ENCODE data around the gene MRPL55.
"Not testable (repeated sequence)": the region's sequence is repeated elsewhere in the genome, so short reads cannot be mapped to it uniquely, and the experiment has no call there.

MRPL55 gene

DNA sequence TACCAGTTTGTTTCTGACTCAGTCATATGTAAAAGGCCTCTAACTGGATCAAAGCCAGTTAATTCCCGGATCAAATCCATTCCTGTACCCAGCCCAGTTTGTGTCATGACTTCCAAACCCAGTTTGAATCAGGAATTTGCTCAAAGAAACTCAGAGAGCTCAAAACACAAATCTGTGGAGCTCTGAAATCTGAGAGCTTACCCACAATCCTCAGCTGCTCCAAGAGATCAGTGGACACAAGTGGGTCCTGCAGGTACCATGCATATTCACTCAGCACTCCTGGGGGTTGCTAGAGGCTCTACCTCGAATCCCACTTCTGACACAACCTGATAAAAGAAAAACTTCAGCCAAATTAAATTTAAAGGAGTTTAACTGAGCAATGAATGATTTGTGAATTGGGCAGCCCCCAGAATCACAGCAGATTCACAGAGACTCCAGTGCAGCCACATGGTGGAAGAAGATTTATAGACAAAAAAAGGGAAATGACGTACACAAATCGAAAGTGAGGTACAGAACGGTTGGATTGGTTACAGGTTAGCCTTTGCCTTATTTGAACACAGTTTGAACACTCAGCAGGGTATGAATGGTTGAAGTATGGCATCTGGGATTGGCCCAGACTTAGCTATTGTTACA is 11.9 kb upstream of the MRPL55 start:
- no peak for DNase-seq (ENCODE audit: low read depth)

DNA sequence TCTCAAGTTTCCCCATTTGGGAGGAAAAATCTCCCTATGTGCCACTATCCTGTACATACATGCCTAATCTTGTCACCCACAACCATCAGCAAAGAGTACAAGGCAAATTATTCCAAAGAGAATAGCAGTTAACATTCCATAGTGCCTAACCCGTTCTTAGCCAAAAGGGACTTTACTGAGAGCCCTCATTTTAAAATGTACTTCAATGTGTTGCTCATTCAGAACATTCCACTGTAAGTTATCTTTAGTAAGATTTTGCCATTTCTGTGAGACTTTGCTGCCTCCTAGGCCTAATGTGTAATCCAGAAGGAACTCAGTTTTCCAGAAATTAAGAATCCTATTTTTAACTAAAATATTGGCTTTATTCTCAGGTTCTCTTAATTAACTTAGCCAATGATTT is 11.3 kb upstream of the MRPL55 start:
- DNase-seq (ENCODE audit: low read depth) = no peak

DNA sequence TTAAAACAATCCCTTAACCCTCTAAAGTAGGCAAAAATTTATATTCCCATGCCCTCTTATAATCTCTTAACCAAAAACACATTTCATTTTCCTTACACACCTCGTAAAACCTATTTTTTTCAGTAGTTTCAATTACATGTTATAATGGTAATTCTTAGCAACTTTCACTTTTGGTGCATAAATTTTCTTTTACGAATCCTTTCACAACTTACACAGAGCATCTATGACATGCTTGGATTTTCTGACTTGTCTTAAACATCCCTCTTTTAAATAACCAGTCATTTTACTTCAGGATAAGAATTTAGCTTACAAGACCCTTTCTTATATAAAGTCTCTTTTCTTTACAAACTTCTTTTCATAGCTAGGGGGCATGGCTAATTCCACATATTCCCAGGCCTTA is 8.9 kb upstream of the MRPL55 start:
- DNase-seq (ENCODE audit: low read depth) = no peak

DNA sequence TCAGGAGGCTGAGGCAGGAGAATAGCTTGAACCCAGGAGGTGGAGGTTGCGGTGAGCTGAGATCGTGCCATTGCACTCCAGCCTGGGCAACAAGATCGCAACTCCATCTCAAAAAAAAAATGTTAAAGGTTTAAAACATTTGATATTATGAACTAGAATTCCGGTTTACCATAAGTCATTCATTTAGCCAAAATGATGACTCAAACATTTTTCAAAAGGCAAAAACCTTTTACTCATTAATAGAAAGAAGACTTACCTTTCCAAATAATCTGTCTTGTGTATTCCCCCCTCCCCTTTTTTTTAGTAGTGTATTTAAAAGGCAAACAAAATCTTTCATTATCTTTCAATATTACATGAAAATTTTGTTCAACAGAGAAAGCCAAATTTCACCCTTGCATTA is 8.2 kb upstream of the MRPL55 start:
- no peak for DNase-seq (ENCODE audit: low read depth)

DNA sequence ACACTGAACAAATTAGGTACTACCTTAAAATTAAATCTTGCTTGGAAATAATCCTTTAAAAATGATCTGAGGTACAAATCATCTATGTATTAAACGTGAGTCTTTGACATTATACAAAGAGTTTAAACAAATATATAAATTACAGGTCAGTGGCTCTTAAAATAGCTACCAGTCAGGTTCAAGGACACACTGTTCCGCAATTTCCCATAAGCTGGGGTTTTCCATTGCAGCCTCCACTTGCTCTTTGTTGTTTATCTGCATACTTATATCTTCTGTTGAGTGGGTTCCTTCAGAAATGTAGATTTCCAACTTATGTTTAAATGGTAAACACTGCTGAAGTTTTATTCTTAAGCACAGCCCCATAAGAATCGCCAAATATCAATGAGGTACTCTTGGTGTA is 5.7 kb upstream of the MRPL55 start:
- DNase-seq (ENCODE audit: low read depth) = no peak

DNA sequence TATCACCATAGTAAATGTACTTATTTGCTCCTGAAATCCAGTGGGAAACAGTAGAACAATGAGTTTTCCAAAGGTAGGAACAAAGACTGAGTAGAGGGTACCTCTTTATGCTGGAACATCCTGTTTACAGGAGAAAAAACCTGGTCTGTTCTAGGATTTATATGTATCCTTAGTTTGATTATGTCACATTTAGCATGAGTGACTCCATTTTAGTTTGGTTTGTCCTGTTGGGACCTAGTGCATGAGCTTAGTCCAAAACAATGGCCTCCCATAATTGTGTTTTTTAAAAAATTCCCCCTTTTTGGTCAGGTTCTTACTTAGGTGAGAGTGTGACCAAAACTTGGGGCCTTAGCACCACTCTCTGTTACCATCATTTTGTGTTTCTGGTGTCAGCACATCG is 3.5 kb upstream of the MRPL55 start:
- DNase-seq (ENCODE audit: low read depth) = no peak

DNA sequence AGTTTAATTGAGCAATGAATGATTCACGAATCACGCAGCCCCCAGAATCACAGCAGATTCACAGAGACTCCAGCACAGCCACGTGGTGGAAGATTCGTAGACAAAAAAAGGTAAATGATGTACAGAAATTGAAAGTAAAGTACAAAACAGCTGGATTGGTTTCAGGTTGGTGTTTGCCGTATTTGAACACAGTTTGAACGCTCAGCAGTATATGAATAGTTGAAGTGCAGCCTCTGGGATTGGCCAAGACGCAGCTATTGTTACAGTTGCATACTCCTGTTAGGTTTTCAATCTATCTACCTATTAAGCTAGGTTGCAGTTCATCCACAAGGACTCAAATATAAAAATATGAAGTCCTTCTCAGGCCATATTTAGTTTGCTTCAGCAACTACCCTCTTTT is 3.1 kb upstream of the MRPL55 start:
- DNase-seq (ENCODE audit: low read depth) = no peak

DNA sequence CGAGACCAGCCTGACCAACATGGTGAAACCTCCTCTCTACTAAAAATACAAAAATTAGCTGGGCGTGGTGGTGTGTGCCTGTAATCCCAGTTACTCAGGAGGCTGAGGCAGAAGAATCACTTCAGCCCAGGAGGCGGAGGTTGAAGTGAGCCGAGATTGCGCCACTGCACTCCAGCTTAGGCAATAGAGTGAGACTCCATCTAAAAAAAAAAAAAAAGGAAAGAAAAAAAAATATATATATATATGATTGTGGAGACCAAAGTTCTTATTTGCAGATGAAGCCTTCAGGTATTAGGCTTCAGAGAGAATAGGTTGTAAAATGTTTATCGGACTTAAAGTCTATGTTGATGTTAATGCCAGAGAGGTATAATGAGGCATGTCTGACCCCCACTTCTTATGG is 2.2 kb upstream of the MRPL55 start:
- DNase-seq (ENCODE audit: low read depth) = not testable (repeated sequence)

DNA sequence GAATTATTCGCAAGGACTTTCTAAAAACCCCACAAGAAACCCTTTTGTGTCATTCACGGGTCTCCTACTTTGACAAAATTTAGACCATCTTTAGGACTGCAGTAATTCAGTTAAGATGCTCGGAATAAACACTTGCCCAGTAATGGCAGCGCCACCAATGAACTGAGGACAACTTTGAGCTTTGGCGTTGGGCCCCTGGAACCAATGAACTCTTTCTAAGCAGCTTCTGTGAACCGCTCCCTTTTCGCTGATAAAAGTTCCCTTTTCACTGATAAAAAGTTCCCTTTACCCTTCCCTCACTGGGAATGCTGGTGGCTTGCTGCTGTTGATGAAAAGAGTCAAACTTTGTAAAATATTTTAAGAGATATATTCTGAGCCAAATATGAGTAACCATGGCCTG is 1.5 kb upstream of the MRPL55 start:
- DNase-seq (ENCODE audit: low read depth) = no peak

DNA sequence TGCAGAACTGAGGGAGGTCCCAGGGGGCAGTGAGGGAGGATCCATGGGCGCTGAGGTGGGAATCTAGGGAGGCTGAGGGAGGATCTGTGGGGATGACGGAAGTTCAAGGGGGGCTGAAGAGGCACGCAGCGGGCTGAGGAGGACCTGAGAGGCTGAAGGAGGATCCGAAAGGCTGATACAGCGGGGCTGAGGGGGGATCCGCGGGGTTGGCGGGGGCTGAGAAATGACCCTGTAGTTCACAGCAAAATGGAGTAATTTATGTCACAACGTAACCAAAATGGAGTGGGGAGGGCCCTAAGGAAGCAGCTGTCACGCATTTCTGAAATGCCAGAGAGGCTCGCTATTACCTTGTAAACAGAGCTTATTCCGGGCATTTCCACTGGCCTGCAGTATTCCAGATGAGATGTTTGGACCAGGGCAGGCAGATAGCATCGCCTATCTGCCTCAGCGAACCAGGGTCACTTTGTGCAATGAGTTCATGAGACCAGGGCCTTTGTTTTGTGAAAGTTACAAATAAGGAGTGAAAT is 926 bp upstream of the MRPL55 start:
- DNase-seq (ENCODE audit: low read depth) = no peak

DNA sequence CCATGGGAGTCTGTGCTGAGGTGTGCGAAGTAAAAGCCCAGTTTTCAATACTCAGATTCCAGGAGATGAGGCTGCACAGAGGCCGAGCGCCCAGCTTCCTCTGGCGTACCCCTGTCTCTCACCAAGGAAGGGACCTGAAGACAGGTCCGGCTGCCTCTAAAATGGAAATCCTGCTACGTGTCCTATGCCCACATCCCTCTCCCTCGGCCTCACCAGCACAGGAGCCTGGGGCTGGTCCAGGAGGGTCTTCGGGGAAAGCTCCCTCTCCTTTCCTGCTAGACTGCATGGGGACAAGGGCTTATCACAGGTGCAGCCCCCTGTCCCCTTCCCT is 392 bp downstream of the MRPL55 start:
- no peak for DNase-seq (ENCODE audit: low read depth)

DNA sequence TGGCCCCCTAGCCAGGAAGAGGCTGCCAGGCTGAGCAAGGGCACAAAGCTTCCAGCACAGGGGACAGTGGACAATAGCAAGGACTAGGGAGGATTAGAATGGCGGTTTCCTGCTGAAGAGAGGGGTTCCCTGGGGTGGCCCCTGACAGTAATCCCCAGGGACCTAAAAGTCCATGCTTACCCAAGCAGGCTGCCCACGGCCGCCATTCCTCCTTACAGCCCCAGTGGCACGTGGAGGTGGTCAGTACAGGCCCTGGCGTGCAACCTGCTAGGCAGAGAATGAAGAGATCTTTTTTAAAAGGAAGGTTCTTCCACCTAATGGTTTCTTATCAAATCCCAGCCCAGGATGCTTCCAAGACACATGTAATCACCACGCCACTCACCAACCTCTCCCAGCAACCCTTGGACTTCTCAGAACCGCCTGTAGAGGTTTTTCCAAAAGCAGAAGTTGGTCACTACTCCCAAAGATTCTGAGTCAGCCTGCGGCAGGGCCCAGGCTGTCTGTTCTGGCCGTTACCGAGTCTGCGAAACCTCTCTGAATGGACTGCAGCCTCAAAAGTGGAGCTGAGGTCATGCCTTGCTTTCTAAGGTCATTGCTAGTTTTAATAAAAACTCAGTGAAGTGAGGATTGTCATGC is 926 bp downstream of the MRPL55 start:
- no peak for DNase-seq (ENCODE audit: low read depth)

DNA sequence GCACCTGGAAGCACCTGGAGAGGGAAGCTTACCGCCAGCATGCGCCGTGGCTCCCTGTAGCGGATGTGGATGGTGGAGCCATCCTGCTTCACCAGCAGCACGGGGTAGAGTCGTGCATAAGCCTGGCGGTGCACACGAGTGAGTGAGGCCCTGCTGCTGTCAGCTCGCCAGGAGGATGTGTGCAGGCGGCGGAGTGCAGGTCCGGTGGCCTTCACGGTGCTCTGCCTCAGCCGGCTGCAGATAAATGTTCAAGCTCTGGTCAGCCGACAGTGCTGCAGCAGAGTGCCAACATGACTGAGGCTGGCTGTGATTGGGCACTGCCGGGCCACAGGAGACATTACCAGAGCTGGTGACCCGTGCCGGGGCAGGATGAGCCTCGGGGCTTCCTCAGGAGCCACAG is 1.5 kb downstream of the MRPL55 start:
- DNase-seq (ENCODE audit: low read depth) = no peak

DNA sequence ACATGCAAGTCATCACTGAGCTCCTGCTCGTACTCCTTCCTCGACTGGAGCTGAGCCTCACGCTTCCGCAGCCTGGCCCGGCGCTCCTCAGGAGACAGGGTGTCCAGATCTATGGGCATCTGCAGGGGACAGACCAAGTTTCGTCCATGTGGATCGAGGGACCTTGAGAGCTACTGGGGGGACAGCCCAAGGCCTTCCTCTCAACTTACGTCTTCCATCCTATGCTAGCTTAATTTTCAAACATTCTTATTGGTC is 2.4 kb downstream of the MRPL55 start:
- DNase-seq (ENCODE audit: low read depth) = no peak

DNA sequence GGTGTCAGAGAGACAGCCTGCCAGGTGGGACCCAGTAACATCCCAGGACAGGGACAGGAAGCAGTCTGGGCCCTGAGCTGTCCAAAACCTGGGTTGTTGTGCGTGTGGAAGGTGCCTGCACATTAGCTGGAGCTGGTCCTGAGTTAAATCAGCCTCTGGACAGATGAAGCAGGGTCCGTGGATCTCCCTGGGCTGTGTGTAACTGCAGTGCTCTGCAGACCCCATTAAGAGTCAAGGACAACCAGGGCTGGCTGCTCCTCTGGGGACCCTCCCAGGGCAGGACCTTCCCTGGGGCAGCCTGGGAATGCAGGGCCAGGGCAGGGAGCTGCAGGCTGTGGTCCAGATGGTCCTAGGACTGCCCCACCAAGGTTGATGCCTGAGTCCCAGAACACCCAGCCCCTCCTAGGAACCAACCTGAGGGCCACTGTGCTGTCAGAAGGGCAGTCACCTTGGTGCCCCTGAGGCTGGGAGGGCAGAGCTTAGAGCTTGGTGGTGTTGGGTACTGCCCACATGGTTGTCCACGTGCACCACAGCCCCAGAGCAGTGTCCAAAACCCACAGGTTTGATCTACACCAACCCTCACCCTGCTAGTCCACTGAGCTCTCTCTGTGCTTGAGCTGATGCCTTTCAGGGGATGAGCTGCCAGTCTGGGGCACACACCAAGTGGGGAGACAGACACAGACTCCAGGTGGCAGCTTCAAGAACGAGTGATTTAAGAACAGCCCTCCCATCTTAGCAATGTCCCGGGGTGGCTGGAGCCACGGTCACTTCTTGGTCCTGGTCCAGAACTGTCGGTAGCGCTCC is 2.9 kb downstream of the MRPL55 start:
- DNase-seq (ENCODE audit: low read depth) = no peak

DNA sequence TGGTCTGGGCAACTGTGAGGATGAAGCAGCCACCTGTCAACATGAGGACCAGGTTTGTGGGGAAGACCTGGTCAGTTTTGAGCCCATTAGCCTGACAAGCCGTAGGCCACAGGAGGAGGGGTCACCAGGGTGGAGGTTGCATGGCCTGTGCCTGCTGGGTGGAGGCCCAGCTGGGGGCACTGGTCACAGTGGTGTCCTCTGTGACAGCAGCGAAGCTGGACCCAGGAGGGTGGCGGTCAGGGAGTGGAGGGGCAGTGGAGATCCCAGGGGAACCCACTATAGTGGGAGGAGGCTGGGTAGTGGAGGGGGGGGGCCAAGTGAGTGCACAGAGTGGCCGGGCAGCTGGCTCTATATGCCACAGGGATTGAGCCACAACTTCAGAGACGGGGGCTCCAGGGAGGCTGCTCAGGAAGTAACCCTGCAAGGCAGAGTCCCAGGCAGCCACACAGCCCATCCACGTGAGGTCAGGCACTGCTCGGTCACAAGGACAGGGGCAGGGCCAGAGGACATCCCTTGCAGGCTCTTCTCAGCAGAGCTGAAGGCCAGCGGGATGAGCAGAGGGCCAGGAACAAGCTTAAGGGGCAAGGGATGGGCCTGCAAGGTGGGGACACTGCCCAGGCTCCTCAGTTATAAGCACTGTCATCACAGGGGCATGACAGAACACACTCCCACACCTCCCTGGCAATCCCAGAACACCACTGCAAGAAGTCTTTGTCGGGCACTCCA is 3.7 kb downstream of the MRPL55 start:
- no peak for DNase-seq (ENCODE audit: low read depth)

DNA sequence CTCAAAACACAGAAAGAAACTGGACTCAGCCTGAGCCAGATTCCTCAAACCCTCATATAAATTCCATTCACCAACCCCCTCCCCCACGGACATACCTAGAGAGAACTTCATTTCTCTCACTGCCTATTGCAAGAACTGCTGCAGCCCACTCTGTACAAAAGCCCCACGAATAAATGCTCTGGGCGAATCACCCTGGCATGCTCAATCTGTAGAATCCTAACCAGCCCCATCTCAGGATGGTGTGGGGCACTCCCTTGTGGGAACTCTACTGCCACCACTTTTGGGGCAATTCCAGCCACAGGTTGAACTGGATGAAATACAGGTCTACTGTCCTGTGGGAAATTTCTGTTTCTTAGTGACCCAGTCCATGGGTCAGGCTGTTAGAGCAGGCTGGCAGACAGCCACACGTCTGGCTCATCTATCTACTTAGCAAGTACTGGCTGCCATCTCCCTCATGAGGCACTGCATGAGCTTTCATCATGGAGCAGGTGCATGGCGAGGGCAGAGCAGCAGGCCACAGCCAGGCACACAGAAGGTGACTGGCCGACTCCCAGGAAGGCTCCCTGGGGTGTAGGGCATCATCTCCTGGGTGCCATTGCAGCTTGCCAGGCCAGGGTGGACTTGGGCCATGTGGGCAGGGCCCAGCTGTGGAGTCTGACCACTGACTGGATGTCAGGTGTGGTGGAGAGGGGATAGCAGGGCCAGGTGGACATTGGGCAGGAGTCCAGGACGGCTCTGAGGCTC is 4.4 kb downstream of the MRPL55 start:
- no peak for DNase-seq (ENCODE audit: low read depth)

DNA sequence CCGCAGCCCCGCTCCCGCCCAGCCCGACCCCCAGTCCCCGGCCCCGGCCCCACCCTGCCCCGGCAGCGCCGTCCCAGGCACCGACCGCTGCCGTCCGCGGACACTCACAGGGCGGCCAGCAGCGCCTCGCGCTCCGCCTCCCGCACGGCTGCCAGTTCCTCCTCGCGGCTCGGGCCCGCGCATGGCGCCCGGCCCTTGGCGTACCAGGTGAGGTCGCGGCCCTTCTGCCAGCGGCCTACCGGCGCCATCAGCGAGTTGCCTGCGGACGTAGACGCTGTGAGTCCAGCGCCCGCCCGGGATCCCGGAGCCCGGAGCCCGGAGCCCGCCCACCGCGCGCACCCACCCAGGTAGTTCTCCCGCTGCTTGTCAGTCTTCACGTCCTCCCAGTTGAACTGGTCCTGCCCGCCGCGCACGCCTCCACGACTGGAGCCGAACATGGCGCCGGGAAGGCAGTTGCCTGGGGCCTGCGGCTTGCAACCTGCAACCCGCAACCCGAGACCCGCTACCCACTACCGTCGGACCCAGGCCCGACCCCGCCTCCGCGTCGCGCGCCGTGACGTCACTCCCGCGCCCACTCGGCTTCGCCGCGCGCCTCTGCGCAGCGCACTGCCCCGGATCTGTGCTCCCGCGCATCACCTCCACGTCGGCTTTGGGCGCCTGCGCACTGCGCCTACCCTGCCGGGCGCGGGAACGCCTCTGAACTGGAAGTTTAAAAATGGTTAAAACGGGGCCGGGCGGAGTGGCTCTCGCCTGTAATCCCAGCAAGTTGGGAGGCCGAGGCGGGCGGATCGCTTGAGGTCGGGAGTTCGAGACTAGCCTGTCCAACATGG is 6.1 kb downstream of the MRPL55 start, which contains the start of gene C1orf35:
Gene C1orf35, minus strand, starts transcription at position 535 of the 830 bp plus-strand sequence. Its CDS starts 98 bp downstream, at position 437.
- DNase-seq (ENCODE audit: low read depth) = no peak

DNA sequence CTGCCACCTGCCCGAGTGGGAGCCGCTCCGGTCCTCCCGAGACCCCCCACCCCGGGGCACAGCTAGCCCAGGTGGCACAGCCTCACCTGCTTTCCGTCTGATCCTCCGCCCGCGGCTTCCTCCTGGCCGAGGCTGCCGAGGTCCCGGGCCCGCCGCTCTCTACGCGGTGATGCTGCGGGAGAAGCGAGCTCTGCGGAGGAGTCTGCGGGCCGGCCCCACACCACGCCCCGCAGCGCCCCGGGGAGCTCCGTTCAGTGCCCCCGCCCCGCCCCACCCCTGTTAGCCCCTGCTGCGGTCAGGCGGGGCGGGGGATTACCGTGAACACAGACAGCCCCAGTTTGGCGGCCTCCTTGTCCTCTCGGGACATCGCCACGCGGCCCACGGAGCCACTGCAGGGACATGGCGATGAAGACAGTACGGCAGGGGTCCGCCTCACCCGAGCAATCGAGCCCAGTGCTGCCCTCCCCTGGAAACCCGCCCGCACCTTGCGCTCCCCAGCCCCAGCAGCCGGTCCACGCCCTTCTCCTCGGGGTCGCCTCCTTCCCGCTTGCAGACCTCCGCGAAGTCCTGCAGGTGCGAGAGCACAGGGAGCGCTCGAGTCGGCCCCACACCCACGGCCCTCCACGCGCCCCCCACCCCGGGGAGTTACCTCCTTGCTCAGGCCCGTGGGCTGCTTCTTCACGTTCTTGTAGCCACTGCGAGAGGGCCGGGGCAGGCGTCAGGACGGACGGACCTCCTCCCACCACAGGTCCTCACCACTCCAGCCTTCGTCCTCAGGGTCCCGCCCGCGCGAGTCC is 6.9 kb downstream of the MRPL55 start:
- no peak for DNase-seq (ENCODE audit: low read depth)

DNA sequence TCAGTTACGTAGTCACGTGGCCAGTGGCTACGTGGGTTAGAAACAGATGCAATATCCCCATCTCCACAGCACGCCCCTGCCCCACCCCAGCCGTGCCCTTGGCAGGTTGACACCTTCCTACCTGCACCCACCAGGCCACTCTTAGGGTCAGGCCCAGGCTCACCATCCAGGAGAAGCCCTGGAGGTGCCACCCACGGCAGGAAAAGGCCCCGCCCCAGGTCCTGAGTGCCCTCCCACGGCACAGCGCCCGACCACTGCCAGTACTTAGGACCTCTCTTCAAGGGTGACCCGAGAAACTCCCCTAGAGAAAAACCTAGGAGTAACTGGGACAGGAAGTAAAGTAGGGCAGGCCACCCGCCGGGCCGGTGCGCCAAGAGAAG is 7.5 kb downstream of the MRPL55 start:
- no peak for DNase-seq (ENCODE audit: low read depth)

All from non-pigmented ciliary epithelial cell (primary cell).